Measurements from ENCODE around the gene NDST3.

DNA sequence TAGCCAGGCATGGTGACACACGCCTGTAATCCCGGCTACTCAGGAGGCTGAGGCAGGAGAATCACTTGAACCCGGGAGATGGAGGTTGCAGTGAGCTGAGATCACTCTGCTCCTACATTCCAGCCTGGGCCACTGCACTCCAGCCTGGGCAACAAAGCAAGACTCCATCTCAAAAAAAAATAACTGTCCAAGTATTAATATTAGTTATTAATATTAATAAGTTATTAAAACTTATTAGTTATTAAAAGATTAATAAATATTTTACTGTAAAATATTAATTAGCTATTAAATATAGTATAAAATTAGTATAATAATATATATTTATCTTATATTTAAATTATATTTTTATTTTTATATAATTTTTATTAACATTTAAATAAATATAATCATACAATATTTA, 19.5 kb upstream of the NDST3 start:
- TF ChIP-seq JUN (IDR thresholded peaks at IDR 0.05) (no peak), RFX5 (IDR thresholded peaks at IDR 0.05) (no peak), POLR2A (IDR thresholded peaks at IDR 0.05; ENCODE audit: low read length) (no peak), EHMT2 (IDR thresholded peaks at IDR 0.05; ENCODE audit: low read depth) (no peak), ESRRA (IDR thresholded peaks at IDR 0.05; ENCODE audit: borderline replicate concordance, low read length) (no peak), POLR2AphosphoS2 (conservative IDR thresholded peaks at IDR 0.05; ENCODE audit: low read length) (no peak), JUNB (IDR thresholded peaks at IDR 0.05) (no peak)
- TF ChIP-seq, protein P1, sequence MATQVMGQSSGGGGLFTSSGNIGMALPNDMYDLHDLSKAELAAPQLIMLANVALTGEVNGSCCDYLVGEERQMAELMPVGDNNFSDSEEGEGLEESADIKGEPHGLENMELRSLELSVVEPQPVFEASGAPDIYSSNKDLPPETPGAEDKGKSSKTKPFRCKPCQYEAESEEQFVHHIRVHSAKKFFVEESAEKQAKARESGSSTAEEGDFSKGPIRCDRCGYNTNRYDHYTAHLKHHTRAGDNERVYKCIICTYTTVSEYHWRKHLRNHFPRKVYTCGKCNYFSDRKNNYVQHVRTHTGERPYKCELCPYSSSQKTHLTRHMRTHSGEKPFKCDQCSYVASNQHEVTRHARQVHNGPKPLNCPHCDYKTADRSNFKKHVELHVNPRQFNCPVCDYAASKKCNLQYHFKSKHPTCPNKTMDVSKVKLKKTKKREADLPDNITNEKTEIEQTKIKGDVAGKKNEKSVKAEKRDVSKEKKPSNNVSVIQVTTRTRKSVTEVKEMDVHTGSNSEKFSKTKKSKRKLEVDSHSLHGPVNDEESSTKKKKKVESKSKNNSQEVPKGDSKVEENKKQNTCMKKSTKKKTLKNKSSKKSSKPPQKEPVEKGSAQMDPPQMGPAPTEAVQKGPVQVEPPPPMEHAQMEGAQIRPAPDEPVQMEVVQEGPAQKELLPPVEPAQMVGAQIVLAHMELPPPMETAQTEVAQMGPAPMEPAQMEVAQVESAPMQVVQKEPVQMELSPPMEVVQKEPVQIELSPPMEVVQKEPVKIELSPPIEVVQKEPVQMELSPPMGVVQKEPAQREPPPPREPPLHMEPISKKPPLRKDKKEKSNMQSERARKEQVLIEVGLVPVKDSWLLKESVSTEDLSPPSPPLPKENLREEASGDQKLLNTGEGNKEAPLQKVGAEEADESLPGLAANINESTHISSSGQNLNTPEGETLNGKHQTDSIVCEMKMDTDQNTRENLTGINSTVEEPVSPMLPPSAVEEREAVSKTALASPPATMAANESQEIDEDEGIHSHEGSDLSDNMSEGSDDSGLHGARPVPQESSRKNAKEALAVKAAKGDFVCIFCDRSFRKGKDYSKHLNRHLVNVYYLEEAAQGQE (IDR thresholded peaks at IDR 0.05): no peak
- TF ChIP-seq, protein P2, sequence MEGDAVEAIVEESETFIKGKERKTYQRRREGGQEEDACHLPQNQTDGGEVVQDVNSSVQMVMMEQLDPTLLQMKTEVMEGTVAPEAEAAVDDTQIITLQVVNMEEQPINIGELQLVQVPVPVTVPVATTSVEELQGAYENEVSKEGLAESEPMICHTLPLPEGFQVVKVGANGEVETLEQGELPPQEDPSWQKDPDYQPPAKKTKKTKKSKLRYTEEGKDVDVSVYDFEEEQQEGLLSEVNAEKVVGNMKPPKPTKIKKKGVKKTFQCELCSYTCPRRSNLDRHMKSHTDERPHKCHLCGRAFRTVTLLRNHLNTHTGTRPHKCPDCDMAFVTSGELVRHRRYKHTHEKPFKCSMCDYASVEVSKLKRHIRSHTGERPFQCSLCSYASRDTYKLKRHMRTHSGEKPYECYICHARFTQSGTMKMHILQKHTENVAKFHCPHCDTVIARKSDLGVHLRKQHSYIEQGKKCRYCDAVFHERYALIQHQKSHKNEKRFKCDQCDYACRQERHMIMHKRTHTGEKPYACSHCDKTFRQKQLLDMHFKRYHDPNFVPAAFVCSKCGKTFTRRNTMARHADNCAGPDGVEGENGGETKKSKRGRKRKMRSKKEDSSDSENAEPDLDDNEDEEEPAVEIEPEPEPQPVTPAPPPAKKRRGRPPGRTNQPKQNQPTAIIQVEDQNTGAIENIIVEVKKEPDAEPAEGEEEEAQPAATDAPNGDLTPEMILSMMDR (IDR thresholded peaks at IDR 0.05): no peak
- TF ChIP-seq, protein P3, sequence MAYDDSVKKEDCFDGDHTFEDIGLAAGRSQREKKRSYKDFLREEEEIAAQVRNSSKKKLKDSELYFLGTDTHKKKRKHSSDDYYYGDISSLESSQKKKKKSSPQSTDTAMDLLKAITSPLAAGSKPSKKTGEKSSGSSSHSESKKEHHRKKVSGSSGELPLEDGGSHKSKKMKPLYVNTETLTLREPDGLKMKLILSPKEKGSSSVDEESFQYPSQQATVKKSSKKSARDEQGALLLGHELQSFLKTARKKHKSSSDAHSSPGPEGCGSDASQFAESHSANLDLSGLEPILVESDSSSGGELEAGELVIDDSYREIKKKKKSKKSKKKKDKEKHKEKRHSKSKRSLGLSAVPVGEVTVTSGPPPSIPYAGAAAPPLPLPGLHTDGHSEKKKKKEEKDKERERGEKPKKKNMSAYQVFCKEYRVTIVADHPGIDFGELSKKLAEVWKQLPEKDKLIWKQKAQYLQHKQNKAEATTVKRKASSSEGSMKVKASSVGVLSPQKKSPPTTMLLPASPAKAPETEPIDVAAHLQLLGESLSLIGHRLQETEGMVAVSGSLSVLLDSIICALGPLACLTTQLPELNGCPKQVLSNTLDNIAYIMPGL (CRISPR knock-in tag; IDR thresholded peaks at IDR 0.05; ENCODE audit: borderline replicate concordance): no peak
- TF ChIP-seq, protein P4, sequence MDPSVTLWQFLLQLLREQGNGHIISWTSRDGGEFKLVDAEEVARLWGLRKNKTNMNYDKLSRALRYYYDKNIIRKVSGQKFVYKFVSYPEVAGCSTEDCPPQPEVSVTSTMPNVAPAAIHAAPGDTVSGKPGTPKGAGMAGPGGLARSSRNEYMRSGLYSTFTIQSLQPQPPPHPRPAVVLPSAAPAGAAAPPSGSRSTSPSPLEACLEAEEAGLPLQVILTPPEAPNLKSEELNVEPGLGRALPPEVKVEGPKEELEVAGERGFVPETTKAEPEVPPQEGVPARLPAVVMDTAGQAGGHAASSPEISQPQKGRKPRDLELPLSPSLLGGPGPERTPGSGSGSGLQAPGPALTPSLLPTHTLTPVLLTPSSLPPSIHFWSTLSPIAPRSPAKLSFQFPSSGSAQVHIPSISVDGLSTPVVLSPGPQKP (IDR thresholded peaks at IDR 0.05; ENCODE audit: low read depth, low read length): no peak

Data from A549 (cell line).